Skeletal muscle cell (primary cell): Measurements from ENCODE around the gene DVL3.

ENCODE experiments used
- DNase-seq: peaks from one replicate; pipeline ENCODE4 v3.0.0-alpha.2; 2010; ENCODE audit warnings: low read depth
- H3K4me3 ChIP-seq: 2 replicates; pipeline ENCODE4 v1.5.1; 2011; ENCODE audit warnings: low read depth, mild to moderate bottlenecking, control low read depth, low read length, moderate library complexity

DVL3 gene

DNA sequence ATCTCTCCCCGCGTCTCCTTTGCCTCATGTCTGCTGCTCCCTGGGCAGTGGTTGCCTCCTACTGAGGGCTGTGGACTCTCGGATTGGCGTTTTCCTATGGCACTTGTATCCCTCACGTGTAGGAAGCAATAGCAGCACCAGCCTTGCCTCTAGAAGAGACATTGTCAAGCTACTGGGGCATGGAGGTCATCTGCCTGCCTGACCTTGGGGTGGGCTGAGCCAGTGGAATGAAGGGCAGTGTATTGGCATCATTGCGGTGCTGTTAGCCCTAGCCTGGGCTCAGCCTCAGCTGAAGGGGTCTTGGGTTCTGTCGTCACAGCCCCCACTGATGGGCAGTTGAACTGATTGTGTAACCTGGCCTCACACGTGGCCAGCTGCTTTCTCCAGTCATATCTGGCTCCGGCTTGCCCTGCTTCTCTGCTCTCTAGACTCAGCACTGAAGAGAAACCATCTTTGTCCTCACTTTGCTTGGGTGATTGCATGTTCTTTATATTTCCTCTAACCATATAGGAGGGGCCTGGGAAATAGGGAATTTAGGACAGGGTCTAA is 38.9 kb downstream of the DVL3 start:
- H3K4me3 ChIP-seq, result no peak overlapping the region
- DNase-seq, result no peak

DNA sequence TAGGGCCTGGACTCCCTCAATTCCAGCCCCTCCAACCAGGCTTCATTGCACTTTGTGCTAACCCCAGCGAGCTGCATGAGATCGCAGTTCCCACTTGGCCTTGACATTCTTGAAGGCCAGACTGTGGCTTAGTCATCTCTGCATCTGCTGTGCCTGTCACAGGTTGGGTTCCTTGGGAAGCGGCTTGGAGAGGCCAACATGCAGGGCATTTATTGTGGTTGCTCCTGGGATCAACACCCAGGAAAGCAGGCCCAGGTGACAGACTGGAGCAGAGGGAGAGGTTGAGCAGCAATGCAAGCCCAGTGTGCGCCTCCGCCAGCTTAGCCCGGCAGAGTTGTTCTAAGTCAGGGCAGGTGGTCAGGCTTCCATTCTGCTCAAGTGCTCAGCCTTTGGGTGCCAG is 41.4 kb downstream of the DVL3 start:
- H3K4me3 ChIP-seq, result no peak overlapping the region
- no peak for DNase-seq

DNA sequence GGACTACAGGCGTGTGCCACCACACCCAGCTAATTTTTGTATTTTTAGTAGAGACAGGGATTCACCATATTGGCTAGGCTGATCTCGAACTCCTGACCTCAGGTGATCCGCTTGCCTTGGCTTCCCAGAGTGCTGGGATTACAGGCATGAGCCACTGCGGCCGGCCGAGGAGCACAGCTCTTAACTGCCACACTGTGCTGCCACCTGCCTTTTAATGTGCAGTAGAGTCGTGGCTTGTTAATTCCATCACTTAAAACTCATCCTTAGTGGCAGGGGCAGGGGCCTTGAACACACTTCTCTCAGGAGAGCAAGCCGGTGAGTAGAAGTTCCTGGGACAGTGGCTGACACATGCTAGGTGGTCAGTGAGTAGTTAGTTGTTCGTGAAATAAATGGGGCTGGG is 43.3 kb downstream of the DVL3 start:
- no peak overlapping the region for H3K4me3 ChIP-seq
- DNase-seq, result no peak

GRCh38 chr3:184200825-184201224 is 45.6 kb downstream of the DVL3 start:
- no peak overlapping the region for H3K4me3 ChIP-seq
- DNase-seq, result no peak

DNA sequence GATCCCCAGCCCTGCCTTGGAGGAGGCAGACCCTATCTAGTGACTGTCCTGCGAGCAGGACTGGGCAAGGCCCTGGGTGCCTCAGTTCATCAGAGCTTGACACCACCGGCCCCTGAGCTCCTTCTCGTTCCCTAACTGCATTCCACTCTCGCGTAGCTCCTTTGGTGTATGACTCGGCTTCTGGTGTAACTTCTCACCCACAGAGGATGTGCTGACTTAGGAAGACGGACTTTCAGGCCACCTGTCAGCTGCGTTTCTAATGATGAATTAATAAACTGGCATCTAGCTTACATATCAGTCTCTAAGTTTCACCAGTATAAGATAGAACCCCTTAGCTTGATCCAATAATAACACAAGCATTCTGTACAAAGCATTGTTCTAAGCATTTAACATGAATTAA is 48.3 kb downstream of the DVL3 start:
- DNase-seq, result no peak

GRCh38 chr3:184209146-184209923 is 54.2 kb downstream of the DVL3 start:
- no peak for DNase-seq
- H3K4me3 ChIP-seq, result no peak overlapping the region

More for the DNA sequence above, 48.3 kb downstream of the DVL3 start:
- H3K4me3 ChIP-seq, result no peak overlapping the region

- no peak overlapping the region for H3K4me3 ChIP-seq
- no peak for DNase-seq
These were observed 56.1 kb downstream of the DVL3 start for GRCh38 chr3:184211297-184211696.

GRCh38 chr3:184211718-184212117 is 56.5 kb downstream of the DVL3 start:
- DNase-seq, result no peak

GRCh38 chr3:184218814-184219213 is 63.6 kb downstream of the DVL3 start:
- DNase-seq, result no peak
- H3K4me3 ChIP-seq, result no peak overlapping the region

More at GRCh38 chr3:184211718-184212117, 56.5 kb downstream of the DVL3 start:
- no peak overlapping the region for H3K4me3 ChIP-seq

GRCh38 chr3:184222521-184222920 is 67.3 kb downstream of the DVL3 start:
- no peak for DNase-seq
- no peak overlapping the region for H3K4me3 ChIP-seq
